GM23338 (cell line): Measurements from ENCODE around the gene CCDC91.

Source experiments
- CTCF ChIP-seq, 2 experiments: fragments of 200-600 bp in 1 of 2; sonication (generic) in 1 of 2; conservative IDR thresholded peaks; 2 replicates each; pipeline versions ENCODE4 v1.5.1 to v1.6.1; 2016 to 2017; ENCODE audit warnings: antibody characterized with exemption in 2 of 2, low read depth in 2 of 2, mild to moderate bottlenecking in 2 of 2, moderate library complexity in 1 of 2
- EZH2phosphoT487 ChIP-seq: fragments of 200-600 bp; sonication (generic); IDR thresholded peaks from one replicate; pipeline ENCODE4 v1.8.1; 2018; ENCODE audit warnings: antibody characterized with exemption; ENCODE audit not compliant: unreplicated experiment
- REST ChIP-seq: IDR thresholded peaks from one replicate; pipeline ENCODE4 v1.6.1; 2018; ENCODE audit warnings: antibody characterized with exemption; ENCODE audit not compliant: unreplicated experiment

- no peak for TF ChIP-seq CTCF (conservative IDR thresholded peaks at IDR 0.05; ENCODE audit: low read depth in 2 of 2)
- TF ChIP-seq EZH2phosphoT487 = no peak
- no peak for TF ChIP-seq REST
Observed at GRCh38 chr12:28453686-28454085, 263.4 kb downstream of the CCDC91 start.
